Stimulated activated CD4-positive, alpha-beta T cell treated with anti-CD3 and anti-CD28 coated beads, TNF-alpha, amount 100 ng/mL, for 4 hours (primary cell): Measurements from ENCODE around the gene APBB3.
A peak's percentile ranks its signal among the peaks of the same experiment; 100 is the strongest.

Experiments used
- DNase-seq, 3 experiments: peaks; one replicate each; pipeline ENCODE4 v3.0.0-alpha.2; 2020; ENCODE audit warnings: low read depth in 3 of 3

APBB3 gene

GRCh38 chr5:140576776-140577201 lies 12.4 kb upstream of the APBB3 start:
- no peak for DNase-seq

DNA sequence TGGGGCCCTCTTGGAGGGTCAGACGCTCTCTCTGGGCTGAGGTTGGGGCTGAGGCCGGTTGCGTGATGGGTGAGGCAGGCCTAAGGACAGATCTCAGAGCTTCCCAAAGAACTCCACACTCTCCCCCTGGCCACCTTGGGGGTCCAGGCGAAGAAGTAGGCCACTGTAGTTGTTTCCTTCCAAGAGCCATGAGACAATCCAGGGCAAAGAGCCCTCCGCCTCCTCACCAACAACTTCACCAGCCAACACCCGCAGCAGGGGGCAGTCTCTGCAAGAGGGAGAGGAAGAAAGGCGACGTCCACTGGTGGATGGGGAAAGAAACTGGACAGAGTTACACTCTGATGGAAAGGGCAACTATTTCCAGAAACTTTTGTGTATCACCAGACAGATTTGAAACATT lies 10.9 kb upstream of the APBB3 start:
- DNase-seq, result no peak

- DNase-seq, result no peak
Observed at GRCh38 chr5:140574165-140574564, 9.8 kb upstream of the APBB3 start.

DNA sequence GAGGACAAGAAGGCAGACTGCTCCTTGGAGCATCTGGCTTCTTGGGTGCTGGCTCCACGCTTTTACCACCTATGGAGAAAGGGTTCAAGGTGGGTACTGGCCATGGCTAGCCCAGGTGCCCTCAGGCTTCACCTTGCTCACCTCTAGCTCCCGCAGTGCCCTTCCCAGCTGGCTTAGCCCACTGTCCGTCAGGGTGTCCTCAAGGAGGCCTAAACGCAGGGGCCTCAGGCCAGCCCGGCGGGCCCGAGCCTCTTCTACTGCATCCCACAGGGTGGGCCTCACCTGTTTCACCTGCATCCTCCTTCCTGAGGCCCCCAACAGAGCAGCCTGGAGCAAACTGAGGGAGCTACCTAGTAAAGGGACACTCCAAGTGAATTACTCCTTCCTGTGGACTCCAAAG lies 9.3 kb upstream of the APBB3 start:
- no peak for DNase-seq

DNA sequence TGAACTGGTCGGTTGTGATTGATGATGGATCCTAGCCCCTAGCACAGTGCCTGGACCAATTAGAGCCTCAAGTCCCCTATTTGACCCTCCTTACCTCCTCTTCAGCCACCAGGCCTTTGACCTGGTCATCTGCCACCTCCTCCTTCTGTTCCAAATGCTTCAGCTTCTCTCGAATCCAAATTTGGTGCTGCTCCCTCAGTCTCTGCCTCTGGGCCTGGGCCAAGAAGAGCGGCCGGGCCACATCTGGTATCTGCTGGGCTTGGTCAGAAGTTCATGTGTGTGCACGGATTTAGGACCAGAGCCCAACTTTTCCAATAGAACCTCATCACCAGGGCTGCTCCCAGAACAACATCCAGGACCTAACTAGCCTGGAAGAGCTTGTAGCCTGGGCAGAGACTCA lies 6.7 kb upstream of the APBB3 start:
- DNase-seq, result no peak

GRCh38 chr5:140570488-140570887 lies 6.1 kb upstream of the APBB3 start:
- no peak for DNase-seq

GRCh38 chr5:140570058-140570457 lies 5.7 kb upstream of the APBB3 start:
- no peak for DNase-seq

DNA sequence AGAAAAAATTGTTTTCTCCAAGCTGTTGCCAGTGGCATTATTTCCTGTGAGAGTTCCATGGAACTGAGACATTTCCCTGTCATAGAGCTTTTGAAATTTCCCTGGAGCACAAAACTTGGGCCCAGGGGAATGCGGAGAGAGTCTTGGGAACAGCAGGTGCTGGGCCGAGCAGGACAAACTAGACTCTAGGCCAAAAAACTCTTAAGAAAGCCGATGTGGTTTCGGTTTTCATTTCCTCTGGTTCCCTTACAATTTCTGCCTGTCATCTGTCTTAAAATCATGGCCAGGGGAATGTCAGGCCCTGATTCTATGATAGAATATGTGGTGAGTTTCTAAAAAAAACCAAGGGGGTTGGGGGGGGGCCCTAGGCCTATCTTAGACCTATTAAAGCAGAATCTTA lies 4.8 kb upstream of the APBB3 start:
- DNase-seq, result no peak

DNA sequence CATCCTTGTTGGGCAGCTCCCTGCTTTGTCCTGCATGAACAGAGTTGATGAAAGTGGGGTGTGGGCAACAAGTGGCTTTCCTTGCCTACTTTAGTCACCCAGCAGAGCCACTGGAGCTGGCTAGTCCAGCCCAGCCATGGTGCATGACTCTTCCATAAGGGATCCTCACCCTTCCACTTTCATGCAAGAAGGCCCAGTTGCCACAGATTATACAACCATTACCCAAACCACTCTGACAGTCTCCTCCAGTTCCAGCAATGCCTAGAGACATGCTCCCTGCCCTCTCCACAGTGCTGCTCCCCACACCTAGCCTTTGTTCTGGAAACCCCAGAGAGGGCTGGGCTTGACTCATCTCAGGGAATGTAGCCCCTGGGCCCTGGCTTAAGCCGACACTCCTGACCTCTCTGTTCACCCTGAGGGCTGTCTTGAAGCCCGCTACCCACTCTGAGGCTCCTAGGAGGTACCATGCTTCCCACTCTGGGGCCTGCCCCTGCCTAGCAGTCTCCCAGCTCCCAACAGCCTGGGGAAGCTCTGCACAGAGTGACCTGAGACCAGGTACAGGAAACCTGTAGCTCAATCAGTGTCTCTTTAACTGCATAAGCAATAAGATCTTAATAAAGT lies 4.2 kb upstream of the APBB3 start:
- no peak for DNase-seq

DNA sequence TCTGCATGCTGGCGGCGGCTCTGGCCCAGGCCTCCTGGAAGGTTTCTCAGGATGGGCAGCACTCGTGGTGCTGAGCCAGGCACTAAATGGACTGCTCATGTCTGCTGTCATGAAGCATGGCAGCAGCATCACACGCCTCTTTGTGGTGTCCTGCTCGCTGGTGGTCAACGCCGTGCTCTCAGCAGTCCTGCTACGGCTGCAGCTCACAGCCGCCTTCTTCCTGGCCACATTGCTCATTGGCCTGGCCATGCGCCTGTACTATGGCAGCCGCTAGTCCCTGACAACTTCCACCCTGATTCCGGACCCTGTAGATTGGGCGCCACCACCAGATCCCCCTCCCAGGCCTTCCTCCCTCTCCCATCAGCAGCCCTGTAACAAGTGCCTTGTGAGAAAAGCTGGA lies 3.5 kb upstream of the APBB3 start:
- no peak for DNase-seq

DNA sequence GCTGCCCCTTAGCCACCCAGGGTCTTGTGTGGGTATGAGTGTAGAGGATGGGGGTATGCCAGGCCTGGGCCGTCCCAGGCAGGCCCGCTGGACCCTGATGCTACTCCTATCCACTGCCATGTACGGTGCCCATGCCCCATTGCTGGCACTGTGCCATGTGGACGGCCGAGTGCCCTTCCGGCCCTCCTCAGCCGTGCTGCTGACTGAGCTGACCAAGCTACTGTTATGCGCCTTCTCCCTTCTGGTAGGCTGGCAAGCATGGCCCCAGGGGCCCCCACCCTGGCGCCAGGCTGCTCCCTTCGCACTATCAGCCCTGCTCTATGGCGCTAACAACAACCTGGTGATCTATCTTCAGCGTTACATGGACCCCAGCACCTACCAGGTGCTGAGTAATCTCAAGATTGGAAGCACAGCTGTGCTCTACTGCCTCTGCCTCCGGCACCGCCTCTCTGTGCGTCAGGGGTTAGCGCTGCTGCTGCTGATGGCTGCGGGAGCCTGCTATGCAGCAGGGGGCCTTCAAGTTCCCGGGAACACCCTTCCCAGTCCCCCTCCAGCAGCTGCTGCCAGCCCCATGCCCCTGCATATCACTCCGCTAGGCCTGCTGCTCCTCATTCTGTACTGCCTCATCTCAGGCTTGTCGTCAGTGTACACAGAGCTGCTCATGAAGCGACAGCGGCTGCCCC lies 2.9 kb upstream of the APBB3 start:
- DNase-seq, result no peak

DNA sequence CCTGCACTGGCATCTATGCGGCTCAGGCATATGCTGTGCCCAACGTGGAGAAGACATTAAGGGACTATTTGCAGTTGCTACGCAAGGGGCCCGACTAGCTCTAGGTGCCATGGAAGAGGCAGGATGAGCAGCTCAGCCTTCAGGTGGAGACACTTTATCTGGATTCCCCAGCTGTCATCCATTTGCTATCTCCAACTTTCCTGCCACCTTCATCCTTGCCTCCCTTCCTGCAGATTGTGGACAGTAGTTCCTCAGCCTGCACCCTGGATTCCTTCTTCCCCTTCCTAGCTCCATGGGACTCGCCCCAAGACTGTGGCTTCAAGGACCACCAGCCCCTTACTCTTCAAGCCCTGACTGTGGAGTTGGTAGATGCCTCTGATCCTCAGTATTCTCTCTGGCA lies 2.3 kb upstream of the APBB3 start:
- no peak for DNase-seq

DNA sequence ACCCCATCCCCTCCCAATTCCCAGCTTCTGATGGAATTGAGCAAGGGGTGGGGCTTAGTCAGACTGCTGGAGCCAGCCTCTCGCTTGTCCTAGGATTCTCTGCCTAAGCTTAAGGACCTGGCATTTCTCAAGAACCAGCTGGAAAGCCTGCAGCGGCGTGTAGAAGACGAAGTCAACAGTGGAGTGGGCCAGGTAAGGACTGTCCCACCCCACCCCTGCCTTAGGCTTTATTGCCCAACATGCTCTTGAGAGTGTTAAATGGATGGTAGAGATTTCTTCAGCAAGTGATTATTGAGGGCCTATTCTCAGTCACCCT lies 1.3 kb upstream of the APBB3 start:
- DNase-seq, result no peak

DNA sequence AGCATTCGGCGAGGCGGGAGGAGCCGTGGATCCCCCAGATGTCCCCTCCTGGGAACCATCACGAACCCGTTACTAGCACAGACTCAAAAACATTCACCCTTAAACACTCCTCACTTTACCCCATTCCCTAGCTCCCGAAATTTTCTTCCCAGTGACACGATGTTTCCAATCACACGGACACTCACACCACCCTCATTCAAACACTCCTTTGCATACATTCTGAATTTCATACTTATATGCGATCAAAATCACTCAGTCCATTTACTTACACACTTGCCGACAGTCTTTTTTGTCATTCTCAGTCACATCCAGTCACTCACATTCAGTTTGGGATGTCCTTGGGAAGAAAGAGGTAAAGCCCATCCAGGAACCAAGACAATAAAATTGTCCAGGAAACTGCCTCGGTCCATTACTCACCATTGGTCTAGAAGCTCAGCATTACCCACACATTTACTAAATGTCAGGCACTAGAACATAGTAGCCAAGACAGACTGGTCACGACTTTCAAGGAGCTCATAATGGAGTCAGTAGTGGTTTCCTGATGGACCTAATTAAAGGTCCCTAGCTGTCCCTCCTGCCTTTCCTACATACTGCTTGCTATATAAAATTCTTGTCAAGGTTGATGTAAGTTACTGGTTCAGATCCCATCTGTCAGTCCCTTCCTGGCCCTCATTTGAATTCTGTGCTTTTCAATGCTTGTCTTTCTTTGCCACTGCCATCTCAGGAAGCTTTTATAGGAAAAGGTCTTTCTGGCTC lies 804 bp upstream of the APBB3 start:
- DNase-seq, result no peak

GRCh38 chr5:140563596-140563995 lies 802 bp downstream of the APBB3 start:
- DNase-seq, result no peak

- no peak for DNase-seq
Observed at GRCh38 chr5:140561753-140562523, 2.5 kb downstream of the APBB3 start.

DNA sequence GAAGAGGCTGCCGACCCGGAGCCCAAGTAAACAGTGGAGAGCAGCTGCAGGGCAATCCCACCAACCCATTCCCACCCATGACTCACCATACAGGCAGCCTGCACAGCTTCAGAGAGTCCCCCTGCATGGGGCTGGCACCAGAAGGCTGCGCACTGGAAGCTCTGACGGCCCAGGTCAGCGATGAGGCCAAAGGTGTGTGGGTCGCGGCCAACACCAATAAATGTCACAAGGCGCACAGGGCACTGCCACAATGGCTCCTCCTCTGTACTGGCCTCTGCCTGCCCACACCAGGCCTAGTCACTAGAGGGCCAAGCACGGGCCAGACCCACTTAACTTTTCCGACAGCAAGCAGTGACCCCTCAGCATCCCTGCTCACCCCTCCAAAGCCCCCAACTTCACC lies 4.2 kb downstream of the APBB3 start:
- DNase-seq, result no peak

GRCh38 chr5:140558542-140558941 lies 5.9 kb downstream of the APBB3 start:
- no peak for DNase-seq

GRCh38 chr5:140557965-140558364 lies 6.4 kb downstream of the APBB3 start:
- DNase-seq, result no peak

DNA sequence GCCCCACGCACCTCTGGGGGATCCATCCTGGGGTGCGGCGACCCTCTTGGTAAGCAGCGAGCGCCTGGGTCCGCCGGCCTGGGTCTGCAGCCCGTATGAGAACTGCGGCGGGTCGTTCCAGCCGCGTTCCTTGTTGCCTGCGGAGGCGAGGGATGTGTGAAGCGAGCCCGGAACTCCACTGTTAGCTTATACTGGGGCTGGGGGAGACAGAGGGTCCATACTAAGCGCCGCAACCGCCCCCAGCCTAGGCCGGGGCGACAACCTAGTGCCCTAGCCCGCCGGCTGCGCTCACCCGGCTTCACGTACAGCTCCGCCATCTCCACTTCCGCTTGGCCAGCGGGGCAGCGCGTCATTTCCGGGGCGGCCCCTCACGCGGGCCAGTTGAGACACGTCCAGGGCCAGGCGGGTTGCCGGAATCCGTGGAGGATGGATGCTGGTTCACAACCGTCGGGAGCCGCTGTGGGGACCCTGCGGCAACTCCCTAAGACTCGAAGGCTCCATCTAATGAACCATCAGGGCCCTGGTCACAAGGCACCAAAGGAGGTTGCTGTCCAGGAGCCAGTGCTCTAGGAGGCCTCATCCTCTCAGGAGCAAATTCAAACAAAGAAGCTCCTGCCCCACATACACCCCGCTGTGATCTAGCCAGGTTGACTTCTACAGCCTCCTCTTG lies 7.1 kb downstream of the APBB3 start, which contains the start of gene SRA1:
SRA1 (minus strand) TSS at position 338 of the 670 bp plus-strand sequence; CDS start at position 317, 21 bp downstream.
- peak; percentile 63 to 75 (median 68) for DNase-seq

DNA sequence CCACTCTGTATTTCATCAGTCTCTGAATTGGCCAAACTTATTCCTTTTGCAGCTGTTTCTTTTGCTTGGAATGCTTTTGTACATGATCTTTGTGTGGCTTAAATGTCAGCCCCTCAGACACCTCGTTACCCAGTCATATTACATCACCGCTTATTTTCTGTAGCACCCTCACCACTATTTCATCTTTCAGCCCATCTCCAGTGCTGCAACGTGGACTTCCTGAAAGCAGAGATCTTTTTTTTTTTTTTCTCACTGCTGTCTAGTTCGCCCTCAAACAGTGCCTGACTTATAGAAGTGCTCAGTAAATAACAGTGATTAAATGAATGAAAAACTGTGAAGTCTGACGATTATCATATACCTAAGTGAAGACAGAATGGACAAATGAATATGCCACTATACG lies 8.0 kb downstream of the APBB3 start:
- DNase-seq, result no peak
